Esophagus muscularis mucosa (tissue), 4 donors: ENCODE measurements around the gene CYP2R1. TPM values are rescaled to one million over a fixed set of nuclear protein-coding genes. Genes with fewer than 3 reads are reported as not detected.

Experiments
- DNase-seq: peaks from one replicate; pipeline ENCODE4 v3.0.0-alpha.2; 2017; ENCODE audit errors: extremely low spot score
- H3K27ac ChIP-seq, 4 donors: fragments of 200-600 bp; sonication (generic); replicated peaks in 1 of 4; 1 replicate in 3 of 4; 2 replicates in 1 of 4; pipeline ENCODE4 v1.5.1; 2016 to 2019; ENCODE audit warnings: mild to moderate bottlenecking in 1 of 4
- H3K27me3 ChIP-seq, 4 donors: fragments of 200-600 bp; sonication (generic); one replicate each; pipeline versions ENCODE4 v1.5.1 to v1.6.0; 2016 to 2019
- H3K36me3 ChIP-seq, 4 donors: fragments of 200-600 bp; sonication (generic); one replicate each; pipeline ENCODE4 v1.5.1; 2016 to 2019
- H3K4me1 ChIP-seq, 4 donors: fragments of 200-600 bp; sonication (generic); one replicate each; pipeline ENCODE4 v1.5.1; 2016 to 2019
- H3K4me3 ChIP-seq, 4 donors: fragments of 200-600 bp; sonication (generic); 1 replicate in 2 of 4; 2 replicates in 2 of 4; pipeline ENCODE4 v1.5.1; 2016 to 2019; ENCODE audit warnings: mild to moderate bottlenecking in 4 of 4, moderate library complexity in 1 of 4
- H3K9me3 ChIP-seq, 4 donors: fragments of 200-600 bp; sonication (generic); 1 replicate in 3 of 4; 2 replicates in 1 of 4; pipeline ENCODE4 v1.5.1; 2016 to 2019
- CTCF ChIP-seq, 3 experiments: fragments of 200-600 bp in 2 of 3; fragments of 450-650 bp in 1 of 3; sonication (generic) in 2 of 3; IDR thresholded peaks; one replicate each; pipeline ENCODE4 v1.5.1; 2017 to 2019; ENCODE audit warnings: antibody characterized with exemption in 3 of 3, mild to moderate bottlenecking in 2 of 3, moderate library complexity in 1 of 3
- EP300 ChIP-seq: sonication (generic); formaldehyde crosslinking; IDR thresholded peaks from one replicate; pipeline ENCODE4 v1.6.1; 2017; ENCODE audit warnings: antibody characterized with exemption
- POLR2A ChIP-seq: fragments of 450-650 bp; IDR thresholded peaks from one replicate; pipeline ENCODE4 v1.6.1; 2017; ENCODE audit warnings: antibody characterized with exemption, moderate library complexity, mild to moderate bottlenecking, low read depth
- POLR2AphosphoS5 ChIP-seq, 2 donors: sonication (generic); formaldehyde crosslinking; IDR thresholded peaks; one replicate each; pipeline ENCODE4 v1.6.1; 2017; ENCODE audit warnings: antibody characterized with exemption in 2 of 2
- WGBS: methylation state at CpG from one replicate; pipeline ENCODE4 v1.1.5; 2018; 5-methylcytosine and 5-hydroxymethylcytosine counted together
- intact Hi-C: fragments of 100-400 bp; cut with DNase I; formaldehyde crosslinking; loops from one replicate; pipeline ENCODE4 v1.15.1; 2023
- total RNA-seq, 4 donors: library from RNA; depleted of rRNA; stranded (reverse); fragments of >200 nt; gene quantifications; one replicate each; pipeline versions ENCODE4 v1.1.0 to v1.2.1, GENCODE V29; 2016

Gene CYP2R1
- total RNA-seq, 4 donors from 2014 or later, result 7.5 to 19.1 (median 12.8) TPM

- no peaks in the 10 kb centered on the region for H3K36me3 ChIP-seq
- H3K4me1 ChIP-seq, result peaks cover 7 to 31% (median 22%) of the 10 kb centered on the region in 4 donors
- no peak for DNase-seq
- intact Hi-C loops, result loop anchor here (2.0 to 5.0 kb wide), 4 partner anchors 113 to 368 kb away; no protein-coding TSS in a partner anchor
- no peaks in the 10 kb centered on the region for H3K27me3 ChIP-seq
- H3K9me3 ChIP-seq, result no peaks in the 10 kb centered on the region
- peak overlapping the region; percentile 60 to 64 (median 62) for H3K4me3 ChIP-seq
- H3K27ac ChIP-seq, result peak overlapping the region in 2 of 4 donors; percentile 8 to 47
- 27% methylated on average over 9 of the region's 58 CpGs for WGBS
- TF ChIP-seq EP300 (no peak), CTCF (IDR thresholded peaks at IDR 0.05) (peak; percentile 2 to 24 (median 11))
These were observed 13.3 kb upstream of the CYP2R1 start for GRCh38 chr11:14905104-14906033.

GRCh38 chr11:14904745-14905103, 12.7 kb upstream of the CYP2R1 start:
- peak overlapping the region; percentile 60 to 64 (median 62) for H3K4me3 ChIP-seq
- H3K9me3 ChIP-seq, result no peaks in the 10 kb centered on the region
- H3K36me3 ChIP-seq, result no peaks in the 10 kb centered on the region
- WGBS, result 14% methylated on average over 10 of the region's 26 CpGs
- intact Hi-C loops, result loop anchor here (5.0 kb wide), 3 partner anchors 112 to 367 kb away; no protein-coding TSS in a partner anchor
- TF ChIP-seq EP300 (no peak), POLR2A (no peak), POLR2AphosphoS5 (IDR thresholded peaks at IDR 0.05) (peak in 1 of 2 donors; percentile 17), CTCF (IDR thresholded peaks at IDR 0.05) (peak; percentile 82 to 94 (median 91))
- DNase-seq, result peak; percentile 94
- H3K27me3 ChIP-seq, result no peaks in the 10 kb centered on the region
- H3K27ac ChIP-seq, result peak overlapping the region in 2 of 4 donors; percentile 8 to 47
- H3K4me1 ChIP-seq, result peaks cover 7 to 31% (median 22%) of the 10 kb centered on the region in 4 donors

DNA sequence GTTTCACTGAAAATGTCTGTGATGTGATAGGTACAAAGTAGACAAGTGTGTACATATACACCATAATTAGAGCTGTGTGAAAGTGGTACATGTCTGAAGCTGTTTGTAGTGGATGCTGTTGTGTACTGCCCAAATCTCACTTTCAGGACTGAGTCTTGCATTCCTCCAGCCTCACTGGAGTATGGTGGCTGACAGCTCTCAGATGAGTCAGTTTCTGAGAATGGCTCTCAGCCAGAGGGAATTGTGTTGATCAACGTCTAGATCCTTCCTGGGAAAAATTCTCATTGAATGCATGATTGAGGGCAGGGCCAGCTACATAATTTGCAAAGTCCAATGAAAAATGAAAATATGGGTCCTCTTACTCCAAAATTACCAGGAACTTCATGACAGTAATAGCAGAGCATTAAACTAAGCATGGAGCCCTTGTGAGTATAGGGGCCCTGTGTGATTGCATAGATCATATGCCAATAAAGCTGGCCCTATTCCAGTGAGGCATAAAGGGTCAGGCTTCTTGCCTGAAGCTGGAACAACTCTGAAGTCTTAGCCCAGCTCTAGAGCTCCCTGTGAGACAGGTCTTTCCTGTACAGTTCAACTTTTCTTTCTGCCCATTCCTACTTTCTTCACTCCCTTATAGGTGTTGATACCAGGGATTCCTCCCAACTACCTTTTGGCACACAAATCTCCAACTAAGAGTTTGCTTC, 10.8 kb upstream of the CYP2R1 start:
- H3K36me3 ChIP-seq, result no peaks in the 10 kb centered on the region
- TF ChIP-seq EP300 (no peak), POLR2AphosphoS5 (IDR thresholded peaks at IDR 0.05) (no peak), CTCF (IDR thresholded peaks at IDR 0.05) (no peak), POLR2A (no peak)
- H3K27me3 ChIP-seq, result no peaks in the 10 kb centered on the region
- intact Hi-C loops, result no loop called here
- H3K9me3 ChIP-seq, result no peaks in the 10 kb centered on the region
- H3K27ac ChIP-seq, result no peak overlapping the region
- no peak overlapping the region for H3K4me3 ChIP-seq
- WGBS, result 27% methylated on average over 1 of the region's 1 CpG
- DNase-seq, result no peak
- peaks cover 7 to 25% (median 21%) of the 10 kb centered on the region in 4 donors for H3K4me1 ChIP-seq

DNA sequence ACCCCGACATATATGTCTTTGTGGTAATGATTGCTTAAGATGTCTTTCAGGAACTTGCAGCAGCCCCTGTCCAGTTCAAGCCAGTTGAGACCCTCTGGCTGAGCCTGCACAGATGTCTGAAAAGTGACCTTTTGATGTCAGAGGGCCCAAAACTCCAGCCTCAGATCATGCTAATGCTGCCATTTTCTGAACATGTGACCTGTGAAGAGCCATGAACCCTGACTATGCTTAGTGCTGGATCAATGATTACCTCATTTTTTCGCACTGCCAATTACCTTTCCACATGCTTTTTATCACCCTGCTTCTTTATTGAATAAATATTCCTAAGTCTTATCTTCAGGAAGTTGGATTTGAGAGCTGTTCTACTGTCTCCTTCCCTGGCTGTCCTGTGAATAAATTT, 6.9 kb upstream of the CYP2R1 start:
- WGBS, result 85% methylated on average over 2 of the region's 2 CpGs
- H3K27me3 ChIP-seq, result no peaks in the 10 kb centered on the region
- no peak overlapping the region for H3K27ac ChIP-seq
- TF ChIP-seq CTCF (IDR thresholded peaks at IDR 0.05) (no peak), POLR2AphosphoS5 (IDR thresholded peaks at IDR 0.05) (no peak), EP300 (no peak), POLR2A (no peak)
- no peak for DNase-seq
- no peaks in the 10 kb centered on the region for H3K9me3 ChIP-seq
- no peak overlapping the region for H3K4me3 ChIP-seq
- H3K36me3 ChIP-seq, result no peaks in the 10 kb centered on the region
- intact Hi-C loops, result loop anchor here (10.0 kb wide), 1 partner anchor 254 kb away; the partner anchor contains the start of gene PDE3B
- H3K4me1 ChIP-seq, result no peaks in the 10 kb centered on the region
